Stimulated activated CD8-positive, alpha-beta memory T cell treated with anti-CD3 and anti-CD28 coated beads, Interleukin-12 subunit alpha, Interleukin-12 subunit beta, amount 100 ng/mL, for 24 hours (primary cell): ENCODE data around the gene IRX1.

Experiments
- DNase-seq: peaks from one replicate; pipeline ENCODE4 v3.0.0-alpha.2; 2020; ENCODE audit errors: extremely low read depth

IRX1 gene

DNA sequence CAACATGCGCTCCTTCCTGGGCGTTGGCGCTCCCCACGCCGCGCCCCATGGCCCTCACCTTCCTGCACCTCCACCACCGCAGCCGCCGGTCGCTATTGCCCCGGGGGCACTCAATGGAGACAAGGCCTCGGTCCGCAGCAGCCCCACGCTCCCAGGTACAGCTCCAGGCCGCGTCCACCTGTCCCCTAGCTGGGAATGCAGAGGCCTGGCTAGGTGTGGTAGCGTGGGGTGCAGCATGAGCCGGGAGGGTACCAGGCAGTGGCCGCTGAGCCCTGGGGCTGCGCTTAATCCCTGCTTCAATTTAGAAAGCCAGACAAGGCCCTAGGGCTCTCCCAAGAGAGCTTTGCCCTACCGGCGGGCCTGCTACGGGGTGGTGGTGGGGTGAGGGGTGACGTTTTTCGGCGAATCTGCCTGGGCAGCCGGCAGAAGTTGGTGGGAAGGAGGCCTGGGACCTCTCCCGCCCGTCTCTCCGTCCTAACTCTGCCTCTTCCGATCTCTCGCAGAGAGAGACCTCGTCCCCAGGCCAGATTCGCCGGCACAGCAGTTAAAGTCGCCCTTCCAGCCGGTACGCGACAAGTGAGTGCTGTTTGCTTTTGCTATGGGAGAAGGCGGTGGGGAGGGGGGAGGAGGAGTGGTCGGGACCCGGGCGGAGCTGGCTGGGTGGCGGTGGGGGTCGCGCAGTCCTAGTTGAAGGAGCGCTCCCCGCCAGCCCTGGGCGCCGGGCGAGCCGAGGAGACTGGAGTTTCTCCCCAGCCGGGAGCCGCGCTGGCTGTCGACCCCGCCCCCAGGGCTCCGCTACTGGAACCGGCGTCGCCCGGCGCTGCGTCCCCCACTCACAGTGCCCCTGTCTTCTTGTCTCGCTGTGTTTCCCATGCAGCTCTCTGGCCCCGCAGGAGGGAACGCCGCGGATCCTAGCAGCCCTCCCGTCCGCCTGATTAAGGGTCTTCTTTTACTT lies 4.8 kb downstream of the IRX1 start:
- DNase-seq, result no peak

DNA sequence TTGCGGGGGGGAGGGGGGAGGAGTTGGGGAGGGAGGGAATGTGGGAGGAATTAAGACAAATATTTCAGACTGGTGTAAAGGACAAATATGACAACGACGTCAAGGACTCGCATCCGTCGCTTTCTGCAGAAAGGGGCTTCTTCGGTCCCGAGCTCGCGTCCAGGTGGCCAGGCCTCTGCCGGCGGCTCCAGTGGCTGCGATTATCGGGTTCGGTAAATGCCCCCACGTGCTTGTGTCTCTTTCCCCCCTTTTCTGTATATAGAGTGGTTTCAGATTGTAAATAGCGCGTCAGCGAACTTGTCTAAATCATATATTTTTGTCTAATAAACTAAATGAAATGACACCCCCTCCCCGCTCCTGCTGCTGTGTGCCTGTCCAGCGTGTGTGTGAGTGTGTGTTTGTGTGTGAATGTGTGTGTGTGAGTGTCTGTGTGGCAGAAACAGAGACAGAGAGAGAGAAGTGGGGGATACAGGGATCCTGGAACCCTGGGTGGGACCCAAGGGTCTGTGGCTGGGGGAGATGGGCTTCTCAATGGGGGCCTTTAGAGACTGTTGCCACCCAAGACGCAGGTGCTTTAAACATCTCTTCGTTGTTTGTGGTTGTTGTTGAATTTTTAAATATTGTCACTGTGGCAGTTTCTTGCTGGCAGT lies 5.6 kb downstream of the IRX1 start:
- no peak for DNase-seq

DNA sequence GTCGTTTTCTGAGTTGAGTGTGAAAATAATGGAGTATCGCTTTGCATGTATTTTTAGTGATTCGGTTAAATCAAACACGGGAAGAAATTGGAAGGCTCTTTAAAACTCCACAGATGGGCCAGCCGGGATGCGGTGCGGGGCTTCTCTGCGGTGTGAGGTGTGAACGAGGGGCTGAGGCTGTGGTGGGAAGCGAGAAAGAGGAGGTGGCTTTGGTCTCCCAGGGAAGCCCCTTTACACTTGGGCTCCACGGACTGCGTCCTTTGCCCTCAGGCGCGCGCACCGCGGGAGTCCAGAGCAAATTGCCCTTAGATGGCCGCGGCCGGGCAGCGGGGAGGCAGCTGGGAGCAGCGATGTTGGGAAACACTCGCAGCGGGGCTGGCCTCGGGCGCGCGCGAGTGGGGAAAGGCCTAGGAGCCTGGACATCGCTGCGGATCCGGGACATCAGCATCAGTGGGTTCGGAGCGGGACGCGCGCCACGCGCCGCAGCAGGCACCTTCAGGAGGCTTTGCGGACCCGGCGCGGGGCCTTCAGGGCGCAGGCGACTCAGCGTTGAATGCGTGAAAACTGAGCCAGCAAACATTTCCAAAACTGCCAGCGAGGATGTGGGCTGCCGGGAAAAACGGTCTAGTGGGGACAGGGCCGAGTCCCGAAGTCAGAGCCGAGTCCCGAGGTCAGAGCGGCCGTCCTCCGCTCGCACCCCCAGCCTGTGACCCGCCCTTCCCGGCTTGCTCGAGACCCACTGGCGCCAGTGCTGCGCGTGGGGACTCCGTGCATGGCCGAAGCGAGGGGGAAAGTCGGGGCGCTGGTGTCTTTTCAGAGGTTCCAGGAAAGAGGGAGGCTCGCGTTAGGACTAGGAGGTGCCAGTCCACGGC lies 6.5 kb downstream of the IRX1 start:
- DNase-seq, result no peak

DNA sequence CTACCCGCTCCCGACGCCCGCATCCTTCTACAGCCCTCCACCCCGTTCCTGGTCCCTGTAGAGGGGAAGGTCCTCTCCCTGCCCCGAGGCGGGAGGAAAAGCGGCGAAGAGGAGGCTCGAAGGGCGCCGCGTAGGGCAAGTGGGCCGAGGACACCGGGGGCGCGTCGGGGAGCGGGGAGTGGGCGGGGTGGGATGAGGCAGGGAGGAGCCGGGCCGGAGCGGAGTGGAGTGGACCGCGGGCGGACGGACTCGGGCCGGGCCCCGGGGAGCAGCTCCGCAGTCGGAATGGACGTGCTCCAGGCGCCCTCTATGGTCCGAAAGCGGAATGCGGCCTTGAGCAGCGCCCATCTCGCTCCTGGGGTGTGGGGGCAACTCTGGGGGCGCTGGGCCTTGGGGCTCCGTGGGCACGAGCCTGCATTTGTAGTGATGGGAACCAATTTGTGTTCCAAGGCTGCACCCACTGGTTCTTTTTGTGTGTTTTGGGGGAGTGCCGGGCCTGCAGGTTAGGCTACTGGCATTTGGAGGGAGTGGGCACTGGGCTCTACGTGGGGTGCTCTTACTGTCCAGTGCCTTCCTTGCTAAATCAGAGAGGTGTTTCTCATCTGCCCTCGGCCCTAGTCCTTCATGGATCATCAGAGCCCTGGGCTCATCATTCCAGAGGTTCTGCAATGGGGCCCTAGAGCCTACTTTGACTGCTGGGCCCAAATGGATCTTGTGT lies 7.3 kb downstream of the IRX1 start:
- no peak for DNase-seq

DNA sequence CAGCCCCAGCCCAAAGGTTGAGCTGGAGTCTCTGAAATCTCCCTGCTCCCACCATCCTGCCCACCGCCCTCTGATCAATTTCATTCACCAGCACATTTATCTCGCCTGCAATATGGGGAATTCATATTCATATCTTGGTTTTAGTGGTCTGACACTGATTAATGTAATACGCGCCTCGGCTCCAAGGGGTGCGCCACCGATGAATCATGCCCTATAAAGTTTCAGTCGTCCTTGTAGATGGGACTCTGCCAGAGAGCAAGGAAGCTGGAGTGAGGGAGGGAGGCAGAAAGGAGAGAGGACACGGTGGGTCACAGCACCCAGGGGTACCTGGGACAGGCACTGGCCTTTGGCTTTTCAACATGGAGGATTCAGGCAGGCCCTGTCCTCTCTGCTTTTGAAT lies 8.9 kb downstream of the IRX1 start:
- DNase-seq, result no peak

DNA sequence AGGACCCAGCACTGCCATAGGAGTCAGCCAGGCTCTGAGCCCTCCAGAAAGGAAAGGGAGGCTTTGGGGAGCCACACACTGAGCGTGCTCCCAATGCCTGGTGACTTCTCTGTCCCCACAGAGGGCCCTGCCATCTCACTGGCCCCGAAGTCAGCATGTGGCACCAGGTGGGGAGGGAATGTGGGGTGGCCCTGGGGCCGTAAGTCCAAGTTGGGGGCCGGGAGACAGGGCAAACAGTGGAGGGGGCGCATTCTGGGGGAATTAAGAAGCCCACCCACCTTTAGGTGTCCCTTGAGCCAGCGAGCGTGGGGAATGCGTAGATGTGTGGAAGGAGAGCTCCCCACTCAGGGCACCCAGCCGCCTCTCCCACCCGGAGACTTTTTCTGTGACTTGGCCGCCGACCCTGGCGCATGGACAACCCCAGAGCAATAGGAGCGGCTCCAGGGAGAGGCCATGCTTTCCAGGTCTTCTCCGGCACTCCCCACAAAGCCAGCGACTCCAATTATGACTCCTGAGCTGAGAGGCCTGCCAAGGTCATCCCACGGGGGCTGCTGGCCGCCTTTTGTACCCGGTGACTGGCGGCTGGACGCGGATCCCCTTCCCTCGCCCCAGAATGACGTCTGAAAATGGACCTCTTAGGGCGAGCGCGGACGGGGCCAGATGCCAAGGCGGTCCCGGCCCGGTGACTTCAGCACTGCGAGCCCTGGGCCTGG lies 9.8 kb downstream of the IRX1 start:
- DNase-seq, result no peak

DNA sequence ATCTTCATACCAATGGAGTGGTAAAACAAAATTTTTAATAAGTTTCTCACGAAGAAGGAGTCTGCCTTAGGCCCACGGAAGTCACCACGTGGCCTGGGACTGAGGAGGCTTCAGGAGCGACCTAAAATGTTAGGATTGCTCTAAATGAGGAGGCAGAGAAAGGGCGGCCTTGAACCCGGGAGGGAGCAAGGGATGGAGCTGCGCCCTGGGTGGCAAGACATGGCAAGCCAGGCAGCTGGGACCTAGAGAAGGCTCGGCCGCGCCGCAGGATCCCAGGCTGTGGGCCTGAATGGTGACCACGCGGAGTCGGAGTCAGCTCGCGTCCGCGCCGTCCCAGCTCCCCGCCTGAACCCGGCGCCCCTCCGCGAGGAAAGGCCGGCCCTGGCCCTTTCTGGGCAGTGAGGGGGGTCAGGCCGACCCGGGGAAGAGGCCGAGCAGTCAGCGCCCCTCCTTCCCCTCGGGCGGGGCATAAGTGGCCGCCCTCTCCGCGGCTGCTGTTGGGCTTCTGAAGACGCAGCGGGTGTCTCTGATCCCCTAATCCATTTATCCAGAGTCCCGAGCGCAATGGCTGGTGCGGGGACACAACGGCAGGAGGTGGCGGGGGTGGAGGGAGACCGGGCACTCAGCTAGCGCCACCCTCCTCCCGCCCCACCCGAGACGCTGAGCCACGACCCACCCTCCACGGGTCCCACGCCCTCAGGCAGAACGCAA lies 10.6 kb downstream of the IRX1 start:
- DNase-seq, result no peak

DNA sequence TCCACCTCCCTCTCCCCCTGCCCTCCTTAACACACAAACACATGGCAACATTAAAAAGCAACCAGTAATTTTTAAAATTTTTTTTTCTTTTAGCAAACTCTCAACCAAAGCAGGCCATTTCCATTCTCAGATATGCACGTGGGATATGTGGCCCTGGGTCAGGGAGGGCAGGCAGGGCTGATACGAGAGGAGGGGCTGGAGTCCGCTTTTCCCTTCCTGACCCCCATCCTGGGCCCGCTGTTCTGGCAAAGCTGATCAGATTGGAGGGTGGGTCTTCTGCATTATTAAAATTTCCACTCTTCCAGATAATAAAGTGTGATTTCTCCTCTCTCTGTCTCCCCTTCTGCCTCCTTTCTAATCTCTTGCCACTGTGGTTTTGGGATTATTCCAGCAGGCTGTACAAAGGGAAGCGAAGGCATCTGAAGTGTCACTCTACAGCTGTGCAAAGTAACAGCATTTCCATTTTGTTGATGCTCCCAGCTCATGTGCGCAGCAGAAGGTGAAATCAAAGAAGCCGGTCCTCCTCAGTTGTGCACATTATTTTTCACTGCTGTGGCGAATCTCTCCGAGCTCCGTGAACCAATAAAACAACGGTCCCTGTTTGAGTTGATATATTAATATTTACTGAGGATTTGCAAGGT lies 12.0 kb downstream of the IRX1 start:
- no peak for DNase-seq

DNA sequence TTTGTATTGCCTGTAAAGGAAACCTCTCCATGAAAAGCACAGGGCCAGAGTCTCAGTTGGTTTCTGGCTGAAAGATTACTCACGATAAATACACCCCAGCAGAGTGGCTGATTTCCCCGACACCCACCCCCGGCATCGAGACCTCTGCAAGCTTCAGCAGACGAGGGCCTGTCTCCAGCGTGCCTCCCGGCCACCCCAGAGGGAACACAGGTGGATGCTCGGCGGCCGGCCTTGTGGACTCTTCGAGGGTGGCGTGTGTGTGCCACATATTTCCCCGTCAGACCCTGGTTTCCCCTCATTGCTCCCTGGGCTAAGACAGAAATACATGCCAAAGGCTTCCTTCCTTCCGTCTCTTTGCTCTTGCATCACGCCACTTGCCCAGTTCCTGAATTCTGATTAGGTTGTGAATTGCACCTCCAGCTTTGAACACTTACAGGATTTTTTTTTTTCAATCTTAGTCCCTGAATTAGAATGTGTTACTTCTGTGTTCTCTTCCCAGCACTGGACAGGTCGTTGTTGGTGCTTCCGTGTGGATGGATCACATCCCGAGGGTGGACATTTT lies 13.6 kb downstream of the IRX1 start:
- no peak for DNase-seq

DNA sequence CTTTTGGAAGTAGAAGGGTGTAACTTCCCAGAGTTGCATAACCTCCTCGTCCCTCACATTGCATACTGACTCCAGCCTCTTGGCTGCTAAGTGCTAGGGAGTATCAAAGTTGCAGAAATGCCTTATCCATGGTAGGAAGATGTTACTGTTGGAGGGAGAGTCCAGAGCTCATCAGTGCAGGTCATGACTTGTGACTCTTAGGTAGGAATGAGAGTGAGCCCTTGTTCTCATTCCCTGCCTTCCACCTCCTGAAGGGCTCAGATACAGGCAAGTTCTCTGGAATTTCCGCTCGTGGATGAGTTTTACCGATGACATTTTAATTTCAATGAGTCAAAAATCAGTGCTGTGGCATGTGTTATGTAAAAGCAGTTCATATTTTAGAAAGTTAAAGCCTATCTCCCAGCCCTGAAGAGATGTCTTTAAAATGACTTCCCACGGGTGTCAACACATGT lies 17.0 kb downstream of the IRX1 start:
- DNase-seq, result no peak

DNA sequence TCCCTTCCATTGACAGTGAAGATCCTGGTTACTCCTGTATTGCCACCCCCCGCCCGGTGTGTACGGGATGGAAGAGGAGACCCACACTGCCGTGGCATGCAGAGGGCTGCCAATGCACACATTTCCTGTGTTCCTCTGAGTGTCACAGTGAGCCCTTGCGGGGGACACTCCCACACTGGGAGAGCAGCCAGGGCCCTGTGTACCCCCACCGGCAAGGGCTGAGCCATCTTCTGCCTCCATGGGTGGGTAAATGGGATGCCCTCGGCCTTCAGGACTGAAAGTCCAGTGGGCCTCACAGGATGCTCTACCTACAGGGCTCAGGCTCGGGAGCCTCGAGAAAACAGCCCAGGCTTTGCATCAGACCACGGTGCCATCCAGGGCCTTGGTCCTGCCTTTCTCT lies 18.1 kb downstream of the IRX1 start:
- DNase-seq, result no peak

DNA sequence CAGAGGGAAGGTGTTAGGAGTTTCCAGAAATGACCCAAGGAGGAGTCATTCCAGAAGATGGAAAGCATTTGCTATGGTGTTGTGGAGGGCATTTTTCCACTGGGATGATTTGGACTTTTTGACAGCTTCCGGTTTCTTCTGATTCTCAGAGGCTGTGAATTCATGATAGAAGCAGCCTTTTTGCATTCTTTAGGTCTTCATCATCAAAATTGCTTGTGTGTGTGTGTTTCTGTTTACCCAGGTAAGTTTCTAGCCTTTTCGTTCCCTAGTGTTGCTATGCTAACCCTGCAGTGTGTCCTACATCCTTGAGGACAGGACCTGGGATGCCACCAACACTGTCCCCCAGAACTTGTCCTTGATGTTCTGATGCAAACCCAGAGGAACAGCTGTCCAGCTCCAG lies 19.6 kb downstream of the IRX1 start:
- DNase-seq, result no peak

DNA sequence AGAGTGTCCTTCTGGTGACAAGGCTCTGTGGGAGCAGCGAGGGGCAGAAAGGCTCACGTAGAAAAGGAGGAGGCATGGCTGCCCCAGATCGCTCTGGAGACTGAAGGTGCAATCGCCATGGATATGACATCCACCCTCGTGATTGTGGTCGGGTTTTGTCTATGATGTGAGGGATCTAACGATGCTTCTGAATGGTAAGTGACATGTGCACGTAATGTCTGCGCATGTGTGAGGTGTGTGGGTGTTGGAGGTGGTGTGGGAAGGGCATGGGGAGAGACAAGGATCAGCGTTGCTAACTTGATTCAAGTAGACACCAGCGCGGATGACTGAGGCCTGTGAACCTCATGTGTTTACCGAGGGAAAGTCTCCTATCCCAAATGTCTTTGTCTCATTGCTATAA lies 20.2 kb downstream of the IRX1 start:
- DNase-seq, result no peak

DNA sequence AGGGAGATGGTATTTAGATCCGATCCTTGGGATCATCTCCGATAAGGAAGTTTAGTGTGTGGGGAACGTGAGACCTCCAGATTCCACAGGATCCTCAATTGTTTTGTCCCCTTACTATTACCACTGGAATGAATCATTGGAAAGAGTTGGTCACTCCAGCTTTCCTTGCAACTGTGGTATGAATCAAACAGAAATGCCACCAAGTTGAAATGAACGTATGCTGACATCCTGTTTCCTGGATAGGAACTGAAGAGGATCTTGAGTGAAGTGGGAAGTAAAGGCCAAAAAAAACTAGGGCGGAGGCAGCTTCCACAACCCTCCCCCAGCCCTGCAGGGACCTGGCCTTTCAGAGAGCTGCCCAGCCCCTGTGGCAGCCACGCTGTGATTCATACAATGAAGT lies 23.9 kb downstream of the IRX1 start:
- DNase-seq, result no peak

DNA sequence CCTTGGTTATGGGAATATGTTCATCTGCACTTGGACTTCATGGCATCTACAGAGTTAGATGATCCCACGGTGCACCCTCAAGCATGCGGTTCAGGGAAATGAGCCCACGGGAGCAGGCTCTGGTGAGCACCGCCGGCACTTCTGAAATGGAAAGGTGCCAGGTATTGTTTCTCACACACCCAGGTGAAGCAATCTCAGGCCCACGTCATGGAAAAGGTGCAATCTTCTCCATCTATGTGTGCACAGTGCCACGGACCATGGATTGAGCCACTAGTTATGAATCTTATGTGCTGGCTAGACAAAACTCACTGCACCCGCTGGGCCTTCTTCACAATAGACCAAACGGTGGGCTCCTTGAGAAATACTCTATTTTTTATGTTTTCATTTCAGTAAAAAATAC lies 27.3 kb downstream of the IRX1 start:
- no peak for DNase-seq

DNA sequence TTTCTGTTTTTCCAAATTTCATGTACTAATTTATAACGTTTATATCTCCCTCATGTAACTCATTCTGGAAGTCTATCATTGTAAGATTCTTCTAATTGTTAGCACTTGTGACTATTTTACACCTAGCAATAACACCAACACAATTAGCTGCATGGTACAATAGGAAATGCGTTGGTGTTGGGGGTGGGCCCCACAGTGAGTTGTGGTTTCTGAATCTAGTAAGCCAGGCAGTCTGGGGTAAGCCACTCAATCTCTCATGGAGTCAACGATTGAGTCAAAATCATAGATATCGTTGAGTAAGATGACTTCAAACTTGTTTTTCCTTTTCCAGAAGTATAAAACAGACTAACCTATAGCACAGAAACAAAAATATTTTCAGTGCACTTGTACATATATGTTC lies 30.0 kb downstream of the IRX1 start:
- DNase-seq, result no peak

DNA sequence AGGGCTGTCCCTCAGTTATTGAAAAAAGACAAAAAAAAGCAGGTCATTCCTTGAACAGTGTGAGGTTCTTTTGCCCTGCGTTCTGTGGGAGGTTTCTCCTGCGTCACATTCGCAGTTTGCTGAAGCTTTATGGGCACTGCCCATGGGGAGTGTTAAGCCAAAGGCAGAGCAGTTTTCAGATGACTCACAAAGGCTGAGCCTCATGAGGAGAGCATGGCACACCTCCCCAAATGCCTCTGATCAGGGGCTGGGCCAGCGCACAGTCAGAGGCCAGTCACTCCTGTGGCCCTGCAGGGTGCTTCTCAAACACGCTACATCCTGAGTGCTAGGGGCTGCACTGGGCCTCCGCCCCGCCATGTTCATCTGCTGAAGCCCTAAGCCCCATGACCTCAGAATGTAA lies 38.4 kb downstream of the IRX1 start:
- DNase-seq, result no peak

DNA sequence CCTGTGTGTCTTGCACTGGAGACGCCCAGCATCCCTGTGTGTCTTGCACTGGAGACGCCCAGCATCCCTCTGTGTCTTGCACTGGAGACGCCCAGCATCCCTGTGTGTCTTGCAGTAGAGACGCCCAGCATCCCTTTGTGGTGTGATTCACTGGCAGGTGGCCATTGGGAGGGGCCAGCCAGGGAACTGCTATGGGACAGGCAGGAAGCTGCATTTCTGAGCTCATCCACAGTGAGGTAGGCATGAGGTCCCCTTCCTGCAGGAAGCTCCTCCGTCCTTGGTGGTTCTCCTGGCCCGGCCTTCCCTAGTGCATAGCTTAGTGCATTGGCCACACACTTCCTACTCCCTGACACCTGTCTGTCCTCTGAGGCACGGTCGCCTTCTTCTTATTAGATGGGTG lies 43.5 kb downstream of the IRX1 start:
- no peak for DNase-seq

DNA sequence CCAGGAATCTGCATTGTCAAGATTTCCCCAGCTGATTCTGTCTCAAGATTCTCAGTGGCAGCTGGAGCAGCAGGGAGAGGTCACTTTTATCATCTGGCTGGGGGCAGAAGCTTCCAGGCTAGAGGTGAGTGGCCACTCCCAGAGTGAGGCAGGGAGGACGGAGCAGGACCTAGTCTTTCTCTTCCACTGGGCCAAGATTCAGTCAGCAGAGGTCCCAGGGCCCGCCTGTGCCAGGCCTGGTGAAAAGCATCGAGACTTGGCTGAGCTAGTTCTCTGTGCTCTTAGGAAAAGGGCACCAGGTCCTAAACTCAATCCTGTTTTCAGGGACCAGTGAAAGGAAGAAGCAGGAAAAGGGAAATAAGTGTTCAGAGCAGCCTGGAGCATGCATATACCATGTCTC lies 46.6 kb downstream of the IRX1 start:
- DNase-seq, result no peak

DNA sequence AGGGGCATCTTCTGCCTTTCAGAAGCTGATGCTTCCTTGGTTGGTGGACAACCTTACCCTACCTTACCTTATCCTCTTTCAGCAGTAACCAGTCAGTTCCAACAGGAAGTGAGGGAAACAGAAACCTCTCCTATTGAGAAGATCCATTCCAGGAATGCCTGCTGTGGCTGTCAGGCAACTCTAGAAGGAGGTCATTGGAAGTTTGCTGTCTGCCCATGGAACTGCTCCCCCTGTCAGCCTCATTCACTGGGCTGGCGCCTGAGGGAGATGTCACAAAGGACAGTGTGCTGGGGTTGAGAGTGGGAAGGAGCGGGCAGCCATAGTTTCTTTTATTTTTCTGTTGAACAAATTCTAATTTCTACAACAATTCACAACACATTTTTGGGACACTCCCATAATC lies 54.7 kb downstream of the IRX1 start:
- DNase-seq, result no peak
